Epidermal melanocyte (primary cell): ENCODE results near the gene SIPA1L3.

ENCODE experiments used
- DNase-seq: peaks from one replicate; pipeline ENCODE4 v3.0.0; 2011; ENCODE audit warnings: low spot score; ENCODE audit not compliant: insufficient read length

SIPA1L3 gene

GRCh38 chr19:37947778-37948177 lies 40.8 kb downstream of the SIPA1L3 start:
- no peak for DNase-seq

GRCh38 chr19:37948362-37948761 lies 41.4 kb downstream of the SIPA1L3 start:
- DNase-seq: no peak

GRCh38 chr19:37950471-37951175 lies 43.6 kb downstream of the SIPA1L3 start:
- DNase-seq: no peak

GRCh38 chr19:37951816-37952210 lies 44.8 kb downstream of the SIPA1L3 start:
- no peak for DNase-seq

DNA sequence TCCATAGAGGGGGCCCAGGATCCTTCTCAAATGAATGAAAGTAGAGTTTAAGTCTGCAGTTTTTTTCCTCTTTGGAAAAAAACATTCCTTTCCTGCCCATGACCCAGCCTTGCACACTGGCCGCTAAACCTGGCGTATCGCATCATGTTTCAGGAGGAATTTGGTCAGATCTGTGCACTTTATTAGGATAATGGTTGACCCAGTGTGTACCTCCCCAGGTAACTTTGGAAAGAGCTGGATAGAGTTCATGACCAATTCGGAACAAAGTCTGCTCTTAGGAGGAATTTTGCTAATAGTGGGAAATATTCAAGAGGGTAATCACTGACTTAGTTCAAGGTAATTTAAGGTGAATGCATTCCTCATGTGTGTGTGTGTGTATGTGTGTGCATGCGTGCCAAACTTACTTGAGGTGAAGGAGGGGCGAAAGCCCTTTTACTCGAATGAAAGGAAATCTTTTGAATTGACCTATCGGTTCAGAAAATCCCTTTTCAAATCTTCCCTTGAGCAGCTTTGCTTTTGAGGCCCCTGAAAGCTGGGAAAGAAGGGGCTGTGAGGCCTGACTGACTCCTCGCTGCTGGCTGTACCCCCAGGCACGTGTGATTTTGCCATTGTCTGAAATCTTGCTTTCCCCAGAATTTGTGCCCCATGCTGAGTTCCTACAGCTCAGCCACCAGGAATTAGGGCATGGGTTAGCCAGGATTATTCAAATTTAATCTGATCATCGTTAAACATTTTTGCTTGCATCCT lies 46.3 kb downstream of the SIPA1L3 start:
- DNase-seq: no peak

DNA sequence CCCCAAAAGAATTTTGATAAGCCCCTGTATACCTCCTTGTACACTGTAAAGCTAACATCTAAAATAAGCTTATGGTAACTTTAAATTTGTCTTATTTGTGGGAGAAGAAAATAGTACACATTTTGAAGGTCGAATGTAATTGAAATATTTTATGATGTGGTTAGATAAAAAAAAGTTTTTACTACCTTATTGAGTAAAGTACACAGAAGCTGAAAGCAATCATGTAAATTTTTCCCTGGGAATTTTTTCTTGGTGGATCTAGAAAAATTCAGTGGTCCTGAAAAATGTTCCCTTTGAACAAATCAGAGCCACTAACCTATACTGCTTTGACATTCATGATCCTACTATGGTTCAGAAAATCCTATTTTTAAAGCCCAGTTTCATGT lies 46.9 kb downstream of the SIPA1L3 start:
- DNase-seq: no peak

DNA sequence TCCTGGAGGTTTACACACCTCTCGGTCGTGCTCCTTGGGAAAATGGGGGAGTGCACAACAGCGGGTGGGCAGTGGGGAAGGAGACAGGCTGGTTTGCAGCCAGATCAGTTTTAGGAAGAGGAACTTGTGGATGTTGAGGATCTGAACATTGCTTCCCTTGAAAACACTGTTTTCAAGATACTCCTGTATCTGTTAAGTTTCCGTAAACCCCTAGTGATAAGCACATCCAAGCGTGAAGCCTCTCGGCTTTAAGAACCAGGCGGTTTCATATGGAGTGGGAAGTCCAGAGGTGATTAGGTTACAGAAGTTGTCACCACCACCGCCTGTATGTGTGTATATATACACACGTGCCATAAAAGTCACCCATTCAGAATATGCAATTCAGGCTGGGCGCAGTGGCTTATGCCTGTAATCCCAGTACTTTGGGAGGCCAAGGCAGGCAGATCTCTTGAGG lies 47.4 kb downstream of the SIPA1L3 start:
- no peak for DNase-seq

DNA sequence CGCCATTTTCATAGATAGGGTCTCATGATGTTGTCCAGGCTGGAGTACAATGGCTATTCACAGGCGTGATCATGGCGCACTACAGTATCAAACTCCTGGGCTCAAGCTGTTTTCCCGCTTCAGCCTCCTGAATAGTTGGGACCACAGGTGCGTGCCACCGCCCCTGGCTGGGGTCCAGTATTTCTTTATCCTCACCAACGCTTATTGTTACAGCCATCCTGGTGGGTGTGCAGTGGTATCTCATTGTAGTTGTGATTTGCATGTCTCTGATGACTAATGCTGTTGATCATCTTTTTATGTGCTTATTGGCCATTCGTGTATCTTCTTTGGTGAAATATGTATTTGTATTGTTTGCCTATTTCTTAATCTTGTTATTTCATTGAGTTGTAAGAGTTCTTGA lies 49.0 kb downstream of the SIPA1L3 start:
- no peak for DNase-seq

- no peak for DNase-seq
Measured at GRCh38 chr19:37957176-37957575, 50.2 kb downstream of the SIPA1L3 start.

DNA sequence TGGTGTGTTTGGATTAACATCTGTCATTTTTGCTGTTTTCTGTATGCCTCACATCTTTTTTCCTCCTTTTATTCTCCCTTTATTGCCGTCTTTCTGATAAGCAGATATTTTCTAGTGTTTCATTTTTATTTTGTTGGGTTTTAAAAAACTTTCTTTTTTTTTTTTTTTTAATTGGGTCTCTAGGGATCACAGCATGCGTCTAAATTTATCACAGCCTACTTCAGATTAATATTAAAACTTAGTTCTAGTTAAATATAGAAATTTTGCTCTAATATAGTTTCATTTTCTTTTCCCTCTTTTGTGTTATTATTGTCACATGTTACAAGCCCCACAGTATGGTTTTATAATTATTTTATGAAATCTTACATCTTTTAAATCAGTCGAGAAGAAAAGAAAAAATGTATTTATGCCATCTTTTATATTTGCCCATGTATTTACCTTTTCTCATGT lies 52.7 kb downstream of the SIPA1L3 start:
- DNase-seq: no peak

DNA sequence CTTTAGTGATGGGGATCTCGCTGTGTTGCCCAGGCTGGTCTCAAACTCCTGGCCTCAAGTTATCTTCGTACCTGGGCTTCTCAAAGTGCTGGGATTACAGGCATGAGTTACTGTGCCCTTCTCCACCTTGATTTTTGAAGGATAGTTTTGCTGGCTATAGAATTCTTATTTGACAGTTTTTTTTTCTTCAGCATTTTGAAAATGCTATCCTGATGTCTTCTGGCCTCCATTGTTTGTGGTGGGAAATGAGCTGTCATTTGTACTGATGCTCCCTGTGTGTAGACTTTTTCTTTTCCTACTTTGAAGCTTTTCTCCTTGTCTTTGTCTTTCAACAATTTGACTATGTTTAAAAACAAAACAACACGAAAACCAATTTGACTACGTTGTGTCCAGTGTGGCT lies 54.2 kb downstream of the SIPA1L3 start:
- DNase-seq: no peak

- no peak for DNase-seq
Measured at GRCh38 chr19:37963190-37963936, 56.4 kb downstream of the SIPA1L3 start.

DNA sequence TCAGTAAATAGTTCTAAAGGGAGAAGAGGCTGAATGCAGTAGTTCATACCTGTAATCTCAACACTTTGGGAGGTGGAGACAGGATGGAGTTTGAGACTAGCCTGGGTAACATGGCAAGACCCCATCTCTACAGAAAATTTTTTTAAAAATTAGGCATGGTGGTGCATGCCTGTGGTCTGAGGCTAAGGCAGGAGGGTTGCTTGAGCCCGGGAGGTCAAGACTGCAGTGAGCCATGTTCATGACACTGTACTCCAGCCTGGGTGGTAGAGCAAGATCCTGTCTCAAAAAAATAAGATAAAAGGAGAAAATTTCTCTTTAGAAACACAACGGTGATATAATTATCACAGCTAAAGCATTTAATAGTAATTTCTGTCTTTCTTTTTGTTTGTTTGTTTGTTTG lies 57.1 kb downstream of the SIPA1L3 start:
- DNase-seq: no peak

DNA sequence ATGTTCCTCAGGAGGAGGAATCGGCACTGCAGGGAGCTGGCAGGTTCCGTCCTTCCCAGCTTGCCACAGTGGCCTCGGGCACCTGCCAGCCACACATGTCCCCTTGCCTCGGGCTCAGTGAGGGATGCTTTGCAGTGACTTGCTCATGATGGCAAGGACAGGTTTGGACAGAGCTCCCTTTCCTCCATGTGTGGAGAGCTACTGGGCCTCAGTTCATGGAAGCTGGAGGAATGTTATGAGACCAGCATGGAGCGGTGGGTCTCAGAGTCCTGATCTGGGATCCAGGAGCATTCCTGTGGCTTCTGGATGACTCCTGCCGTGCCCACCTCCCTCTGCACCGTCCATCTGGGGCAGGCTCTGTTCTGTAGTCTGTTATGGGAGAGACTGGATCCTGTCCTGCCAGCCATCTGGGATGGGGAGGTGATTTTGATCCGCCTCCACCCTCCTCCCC lies 59.2 kb downstream of the SIPA1L3 start:
- no peak for DNase-seq

- DNase-seq: no peak
Measured at GRCh38 chr19:37966662-37967231, 59.7 kb downstream of the SIPA1L3 start.

- DNase-seq: no peak
Measured at GRCh38 chr19:37969695-37970094, 62.7 kb downstream of the SIPA1L3 start.

DNA sequence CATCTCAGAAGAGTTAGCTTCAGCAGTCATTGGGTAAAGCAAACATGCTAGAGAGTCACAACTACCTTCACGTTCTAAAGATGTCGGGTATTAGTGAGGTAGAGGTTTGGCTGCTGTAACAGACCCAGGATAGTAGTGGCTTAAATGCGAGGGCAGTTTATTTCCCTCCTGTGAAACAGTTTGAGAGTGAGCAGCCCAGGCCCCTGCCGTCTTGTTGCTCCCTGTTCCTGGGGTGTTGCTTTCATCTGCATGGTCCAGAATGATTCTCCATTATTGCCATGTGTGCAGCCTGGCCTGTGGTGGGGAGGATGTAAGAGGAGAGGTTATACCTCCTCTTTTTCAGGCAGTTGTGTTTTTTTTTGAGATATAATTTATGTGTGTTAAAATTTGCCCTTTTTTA lies 63.7 kb downstream of the SIPA1L3 start:
- no peak for DNase-seq

GRCh38 chr19:37972803-37973202 lies 65.8 kb downstream of the SIPA1L3 start:
- DNase-seq: no peak

DNA sequence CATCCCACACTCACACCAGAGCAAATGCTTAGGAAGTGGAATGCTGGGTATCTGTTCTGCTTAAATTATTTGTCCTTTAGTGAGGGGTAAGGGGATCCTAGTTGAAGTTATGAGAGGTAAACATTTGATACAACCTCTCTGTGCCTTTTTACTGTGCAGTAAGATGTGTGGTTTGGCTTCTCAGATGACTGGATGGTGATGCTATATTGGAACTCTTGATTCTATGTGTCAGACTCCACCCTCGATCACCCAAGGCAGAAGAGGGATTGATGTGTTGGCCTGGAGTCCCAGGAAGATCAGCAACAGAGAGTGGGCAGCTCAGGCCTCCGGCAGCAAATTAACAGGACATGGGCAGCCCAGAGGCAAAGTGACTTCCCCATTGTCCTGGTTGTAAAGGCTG lies 66.7 kb downstream of the SIPA1L3 start:
- no peak for DNase-seq

- no peak for DNase-seq
Measured at GRCh38 chr19:37975071-37975470, 68.1 kb downstream of the SIPA1L3 start.

DNA sequence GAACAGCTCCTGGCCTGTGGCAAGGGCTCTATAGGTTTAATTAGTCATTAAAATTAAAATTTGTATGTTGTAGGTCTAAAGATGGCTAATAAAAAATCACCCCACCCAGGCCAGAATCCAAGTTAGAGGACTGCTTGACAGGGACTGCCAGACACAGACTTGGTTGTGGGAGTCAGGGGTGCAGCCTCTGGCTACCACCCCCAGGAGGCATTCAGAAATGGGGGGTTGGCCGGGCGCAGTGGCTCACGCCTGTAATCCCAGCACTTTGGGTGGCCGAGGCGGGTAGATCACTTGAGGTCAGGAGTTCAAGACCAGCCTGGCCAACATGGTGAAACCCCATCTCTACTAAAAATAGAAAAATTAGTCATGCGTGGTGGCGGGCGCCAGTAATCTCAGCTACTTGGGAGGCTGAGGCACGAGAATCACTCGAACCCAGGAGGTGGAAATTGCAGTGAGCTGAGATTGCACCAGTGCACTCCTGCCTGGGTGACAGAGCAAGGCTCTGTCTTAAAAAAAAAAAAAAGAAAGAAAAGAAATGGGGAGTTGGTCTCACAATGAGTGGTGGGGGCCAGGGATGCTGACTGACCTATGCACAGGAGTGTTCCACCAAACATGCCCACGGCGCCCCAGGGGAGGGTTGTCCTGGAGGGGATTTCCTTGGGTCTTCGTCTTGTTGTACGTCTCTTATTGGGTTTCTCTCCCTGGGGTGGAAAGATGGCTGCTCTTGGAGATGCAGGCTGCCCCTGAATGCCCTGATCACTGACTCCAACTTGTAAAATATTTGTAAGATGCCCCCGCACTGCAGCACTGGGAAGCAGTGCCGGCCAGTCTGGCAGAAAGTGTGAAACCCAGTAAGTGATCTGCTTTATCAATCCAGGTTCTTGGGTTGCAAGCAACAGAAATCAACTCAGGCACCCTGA lies 68.8 kb downstream of the SIPA1L3 start:
- no peak for DNase-seq
